Upper lobe of left lung (tissue), 6 donors: ENCODE measurements around the gene MYOM1. TPM values are rescaled to one million over a fixed set of nuclear protein-coding genes. Genes with fewer than 3 reads are reported as not detected.

Experiments
- ATAC-seq, 2 donors: fragments of 200-7000 bp; cut with Tn5 transposase; one replicate each; pipeline ENCODE4 v1.9.1; 2022; ENCODE audit warnings: mild to moderate bottlenecking in 2 of 2, moderate library complexity in 2 of 2; ENCODE audit not compliant: low FRiP score in 2 of 2
- DNase-seq, 2 donors: peaks; one replicate each; pipeline ENCODE4 v3.0.0-alpha.2; 2019 to 2020
- H3K27ac ChIP-seq, 4 donors: fragments of 200-600 bp; sonication (generic); one replicate each; pipeline ENCODE4 v1.5.1; 2016 to 2019
- H3K27me3 ChIP-seq, 4 donors: fragments of 200-600 bp; sonication (generic); one replicate each; pipeline ENCODE4 v1.5.1; 2017 to 2019
- H3K36me3 ChIP-seq, 4 donors: fragments of 200-600 bp; sonication (generic); one replicate each; pipeline ENCODE4 v1.5.1; 2016 to 2019
- H3K4me1 ChIP-seq, 4 donors: fragments of 200-600 bp; sonication (generic); one replicate each; pipeline ENCODE4 v1.5.1; 2018 to 2019
- H3K4me3 ChIP-seq, 4 donors: fragments of 200-600 bp; sonication (generic); one replicate each; pipeline ENCODE4 v1.5.1; 2017 to 2019; ENCODE audit warnings: mild to moderate bottlenecking in 2 of 4, moderate library complexity in 1 of 4
- H3K9me3 ChIP-seq, 4 donors: fragments of 200-600 bp; sonication (generic); one replicate each; pipeline ENCODE4 v1.5.1; 2018 to 2019
- EP300 ChIP-seq, 4 donors: sonication (generic); formaldehyde crosslinking; IDR thresholded peaks; one replicate each; pipeline ENCODE4 v1.5.1; 2017; ENCODE audit warnings: antibody characterized with exemption in 4 of 4, control low read depth in 2 of 4
- POLR2A ChIP-seq, 4 donors: fragments of 450-650 bp; IDR thresholded peaks; one replicate each; pipeline ENCODE4 v1.5.1; 2016 to 2017; ENCODE audit warnings: antibody characterized with exemption in 4 of 4, mild to moderate bottlenecking in 2 of 4
- POLR2AphosphoS5 ChIP-seq, 2 donors: sonication (generic); formaldehyde crosslinking; IDR thresholded peaks; one replicate each; pipeline ENCODE4 v1.5.1; 2017; ENCODE audit warnings: antibody characterized with exemption in 2 of 2
- WGBS, 2 donors: methylation state at CpG; one replicate each; pipeline ENCODE4 v1.1.5; 2017 to 2018; 5-methylcytosine and 5-hydroxymethylcytosine counted together
- total RNA-seq, 6 donors: library from RNA; depleted of rRNA in 4 of 6; stranded (reverse); fragments of >200 nt in 4 of 6; gene quantifications; one replicate each; pipeline versions ENCODE4 v1.1.0 to v1.2.1, GENCODE V29; 2016 to 2021
- TF ChIP-seq, protein P1 (sequence below), 6 experiments: fragments of 450-650 bp in 4 of 6; fragments of 200-600 bp in 2 of 6; sonication (generic) in 2 of 6; IDR thresholded peaks; one replicate each; pipeline ENCODE4 v1.5.1; 2016 to 2019; ENCODE audit warnings: antibody characterized with exemption in 6 of 6
- donor health status: DM: no; HTN: no; CAD: no; lungs with moderate emphysema.
- donor health status: DM: no; HTN: yes; CAD: no; lungs with severe emphysema.

The MYOM1 gene
- total RNA-seq, 6 donors from 2014 or later: 0.76 to 11.2 (median 2.2) TPM

- ATAC-seq (no peak), DNase-seq (no peak)
- no peak overlapping the region for H3K4me3 ChIP-seq
- peaks cover 0 to 9% (median 0%) of the 10 kb centered on the region in 4 donors for H3K4me1 ChIP-seq
- 77 to 94% methylated on average over 1 of the region's 1 CpG for WGBS, 2 donors
- H3K9me3 ChIP-seq: no peaks in the 10 kb centered on the region
- H3K27me3 ChIP-seq: no peaks in the 10 kb centered on the region
- H3K36me3 ChIP-seq: no peaks in the 10 kb centered on the region
- TF ChIP-seq POLR2A (IDR thresholded peaks at IDR 0.05) (no peak), EP300 (IDR thresholded peaks at IDR 0.05) (no peak), POLR2AphosphoS5 (IDR thresholded peaks at IDR 0.05) (no peak)
- TF ChIP-seq, protein P1, sequence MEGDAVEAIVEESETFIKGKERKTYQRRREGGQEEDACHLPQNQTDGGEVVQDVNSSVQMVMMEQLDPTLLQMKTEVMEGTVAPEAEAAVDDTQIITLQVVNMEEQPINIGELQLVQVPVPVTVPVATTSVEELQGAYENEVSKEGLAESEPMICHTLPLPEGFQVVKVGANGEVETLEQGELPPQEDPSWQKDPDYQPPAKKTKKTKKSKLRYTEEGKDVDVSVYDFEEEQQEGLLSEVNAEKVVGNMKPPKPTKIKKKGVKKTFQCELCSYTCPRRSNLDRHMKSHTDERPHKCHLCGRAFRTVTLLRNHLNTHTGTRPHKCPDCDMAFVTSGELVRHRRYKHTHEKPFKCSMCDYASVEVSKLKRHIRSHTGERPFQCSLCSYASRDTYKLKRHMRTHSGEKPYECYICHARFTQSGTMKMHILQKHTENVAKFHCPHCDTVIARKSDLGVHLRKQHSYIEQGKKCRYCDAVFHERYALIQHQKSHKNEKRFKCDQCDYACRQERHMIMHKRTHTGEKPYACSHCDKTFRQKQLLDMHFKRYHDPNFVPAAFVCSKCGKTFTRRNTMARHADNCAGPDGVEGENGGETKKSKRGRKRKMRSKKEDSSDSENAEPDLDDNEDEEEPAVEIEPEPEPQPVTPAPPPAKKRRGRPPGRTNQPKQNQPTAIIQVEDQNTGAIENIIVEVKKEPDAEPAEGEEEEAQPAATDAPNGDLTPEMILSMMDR (IDR thresholded peaks at IDR 0.05): no peak
- no peak overlapping the region for H3K27ac ChIP-seq
Measured at GRCh38 chr18:3102983-3103382, 116.8 kb downstream of the MYOM1 start.

DNA sequence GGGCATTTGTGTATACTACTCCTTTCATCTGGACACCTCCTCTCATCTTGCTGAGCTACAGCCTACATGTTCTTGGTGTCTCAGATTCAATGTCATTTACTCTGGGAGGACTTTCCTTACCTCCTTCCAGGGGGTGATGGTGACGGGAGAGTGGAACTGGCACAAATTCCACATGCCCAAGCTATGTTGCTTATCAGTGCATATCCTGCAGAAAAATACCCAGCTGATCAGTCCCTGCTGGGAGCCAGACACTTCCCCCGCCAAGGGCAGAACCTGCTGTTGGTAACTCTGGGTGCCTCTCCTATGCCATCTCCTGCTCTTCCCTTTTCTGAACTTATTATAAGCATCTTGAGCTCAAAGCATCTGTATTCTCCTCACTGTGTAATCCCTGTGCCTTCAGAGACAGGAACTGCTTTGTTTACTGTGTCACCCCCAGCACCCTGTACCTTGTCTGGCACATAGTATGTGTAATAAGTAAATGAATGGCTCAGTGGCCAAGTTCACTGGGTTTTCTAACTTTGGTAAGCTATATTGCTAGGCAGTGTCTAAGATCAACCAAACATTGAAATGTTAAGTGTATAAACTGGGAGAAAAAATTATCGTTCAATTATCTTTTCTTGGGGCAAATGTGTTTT, 119.2 kb downstream of the MYOM1 start:
- no peak for DNase-seq
- H3K27ac ChIP-seq: no peak overlapping the region
- H3K36me3 ChIP-seq: no peaks in the 10 kb centered on the region
- no peak overlapping the region for H3K4me3 ChIP-seq
- no peak for ATAC-seq
- no peak for TF ChIP-seq POLR2AphosphoS5 (IDR thresholded peaks at IDR 0.05)
- no peak for TF ChIP-seq EP300 (IDR thresholded peaks at IDR 0.05)
- no peak for TF ChIP-seq POLR2A (IDR thresholded peaks at IDR 0.05)
- TF ChIP-seq, protein P1 (IDR thresholded peaks at IDR 0.05): no peak
- no peaks in the 10 kb centered on the region for H3K27me3 ChIP-seq
- 68 to 84% methylated on average over 3 of the region's 3 CpGs for WGBS, 2 donors
- H3K9me3 ChIP-seq: no peaks in the 10 kb centered on the region
- H3K4me1 ChIP-seq: peaks cover 0 to 9% (median 0%) of the 10 kb centered on the region in 4 donors

GRCh38 chr18:3099327-3099726, 120.4 kb downstream of the MYOM1 start:
- no peaks in the 10 kb centered on the region for H3K36me3 ChIP-seq
- H3K4me3 ChIP-seq: no peak overlapping the region
- no peak overlapping the region for H3K27ac ChIP-seq
- ATAC-seq: no peak
- 35 to 56% methylated on average over 1 of the region's 1 CpG for WGBS, 2 donors
- no peak for DNase-seq
- no peaks in the 10 kb centered on the region for H3K27me3 ChIP-seq
- H3K9me3 ChIP-seq: no peaks in the 10 kb centered on the region
- TF ChIP-seq EP300 (IDR thresholded peaks at IDR 0.05) (no peak), POLR2A (IDR thresholded peaks at IDR 0.05) (no peak), POLR2AphosphoS5 (IDR thresholded peaks at IDR 0.05) (no peak)
- TF ChIP-seq, protein P1 (IDR thresholded peaks at IDR 0.05): no peak
- H3K4me1 ChIP-seq: peaks cover 0 to 7% (median 0%) of the 10 kb centered on the region in 4 donors

- no peaks in the 10 kb centered on the region for H3K36me3 ChIP-seq
- ATAC-seq: no peak
- WGBS, 2 donors: 48 to 52% methylated on average over 1 of the region's 1 CpG
- DNase-seq: no peak
- no peaks in the 10 kb centered on the region for H3K27me3 ChIP-seq
- no peaks in the 10 kb centered on the region for H3K4me1 ChIP-seq
- H3K27ac ChIP-seq: no peak overlapping the region
- H3K4me3 ChIP-seq: no peak overlapping the region
- TF ChIP-seq POLR2A (IDR thresholded peaks at IDR 0.05) (no peak), POLR2AphosphoS5 (IDR thresholded peaks at IDR 0.05) (no peak), EP300 (IDR thresholded peaks at IDR 0.05) (no peak)
- TF ChIP-seq, protein P1 (IDR thresholded peaks at IDR 0.05): no peak
- no peaks in the 10 kb centered on the region for H3K9me3 ChIP-seq
Measured at GRCh38 chr18:3097082-3097481, 122.7 kb downstream of the MYOM1 start.

DNA sequence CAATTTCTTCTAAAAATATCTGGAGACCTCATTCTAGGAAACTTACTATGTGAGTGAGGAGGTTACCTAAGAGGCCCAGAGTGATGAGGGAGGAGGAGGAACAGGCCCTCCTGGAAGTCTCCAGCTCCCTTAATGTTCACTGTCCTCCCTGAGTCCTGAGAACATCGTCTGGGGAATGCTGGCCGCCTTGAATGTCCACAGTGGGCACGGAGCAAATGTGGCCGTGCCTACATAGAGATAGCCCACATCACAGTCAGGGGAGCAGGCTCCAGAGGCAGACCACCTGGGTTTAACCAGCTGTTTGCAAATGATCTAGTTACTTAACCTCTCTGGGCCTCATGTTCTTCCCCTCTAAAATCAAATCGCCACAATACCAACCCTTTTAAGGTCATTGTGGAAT, 123.8 kb downstream of the MYOM1 start:
- H3K4me1 ChIP-seq: no peaks in the 10 kb centered on the region
- no peaks in the 10 kb centered on the region for H3K36me3 ChIP-seq
- no peaks in the 10 kb centered on the region for H3K9me3 ChIP-seq
- H3K27ac ChIP-seq: no peak overlapping the region
- 95 to 97% methylated on average over 5 of the region's 5 CpGs for WGBS, 2 donors
- H3K4me3 ChIP-seq: no peak overlapping the region
- ATAC-seq (no peak), DNase-seq (no peak)
- TF ChIP-seq, protein P1 (IDR thresholded peaks at IDR 0.05): no peak
- TF ChIP-seq POLR2A (IDR thresholded peaks at IDR 0.05) (no peak), POLR2AphosphoS5 (IDR thresholded peaks at IDR 0.05) (no peak), EP300 (IDR thresholded peaks at IDR 0.05) (no peak)
- H3K27me3 ChIP-seq: no peaks in the 10 kb centered on the region
